KBM-7 (cell line): ENCODE results near the gene OR13C5.

Source experiments
- DNase-seq: peaks from one replicate; pipeline ENCODE4 v3.0.0-alpha.2; 2015
- in situ Hi-C: fragments of 300-500 bp; cut with MboI; formaldehyde crosslinking; loops from 2 replicates; pipeline ENCODE4 v1.14.3; 2020; ENCODE audit warnings: low sequenced_read_pairs, low pct_unique_long_range_greater_than_20kb, mixed read lengths

The OR13C5 gene

DNA sequence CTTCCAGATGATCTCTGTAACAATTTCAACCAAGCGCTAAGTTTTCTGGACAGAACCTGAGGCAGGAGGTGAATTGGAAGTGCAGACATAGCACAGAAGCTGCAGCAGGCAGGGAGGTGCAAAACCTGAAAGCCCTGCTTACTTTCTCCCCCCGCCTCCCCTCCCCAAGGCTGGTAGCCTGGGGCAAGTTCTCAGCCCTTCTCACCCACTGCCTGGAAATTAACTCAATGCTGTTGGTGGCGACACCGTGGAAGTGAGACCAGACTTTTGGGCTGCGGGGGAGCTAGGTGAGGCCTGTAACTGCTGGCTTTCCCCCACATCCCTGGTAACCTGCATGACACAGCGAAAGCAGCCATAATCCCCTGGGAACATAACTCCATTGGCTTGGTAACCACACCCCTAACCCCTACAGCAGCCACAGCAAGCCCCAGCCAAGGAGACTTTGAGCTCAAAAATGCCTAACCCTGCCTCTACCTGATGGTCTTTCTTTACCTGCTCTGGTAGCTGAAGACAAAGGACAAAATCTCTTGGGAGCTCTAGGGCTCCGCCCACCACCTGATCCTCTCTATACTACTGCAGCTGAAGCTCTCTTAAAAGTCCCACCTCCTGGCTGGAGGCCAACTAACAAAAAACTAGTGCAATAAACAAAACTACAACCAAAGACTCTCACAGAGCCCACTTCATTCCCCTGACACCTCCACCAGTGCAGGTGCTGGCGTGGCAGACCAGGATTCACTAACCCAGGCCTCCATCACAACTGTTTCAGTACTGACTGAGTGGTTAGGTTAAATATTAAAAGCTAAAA, 42.2 kb downstream of the OR13C5 start:
- in situ Hi-C loops: no loop called here
- DNase-seq: no peak

DNA sequence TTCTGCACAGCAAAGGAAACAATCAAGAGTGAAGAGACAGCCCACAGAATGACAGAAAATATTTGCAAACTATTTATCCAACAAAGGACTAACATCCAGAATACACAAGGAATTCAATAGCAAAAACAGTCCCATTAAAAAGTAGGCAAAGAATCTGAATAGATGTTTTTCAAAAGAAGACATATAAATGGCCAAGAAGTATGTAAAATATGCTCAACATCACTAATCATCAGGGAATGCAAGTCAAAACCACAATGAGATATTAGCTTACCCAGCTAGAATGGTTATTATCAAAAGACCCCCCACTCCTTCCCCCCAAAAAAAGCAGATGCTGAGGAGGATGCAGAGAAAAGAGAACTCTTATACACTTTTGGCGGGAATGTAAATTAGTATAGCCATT, 43.7 kb downstream of the OR13C5 start:
- DNase-seq: no peak
- in situ Hi-C loops: no loop called here

GRCh38 chr9:104553261-104553660, 46.0 kb downstream of the OR13C5 start:
- in situ Hi-C loops: no loop called here
- DNase-seq: no peak
